ENCODE data around the gene DNM3. TPM values are rescaled to one million over a fixed set of nuclear protein-coding genes. Genes with fewer than 3 reads are reported as not detected.

Gene DNM3
- total RNA-seq, 1 experiment from 2014 or later: 2.7 TPM

DNA sequence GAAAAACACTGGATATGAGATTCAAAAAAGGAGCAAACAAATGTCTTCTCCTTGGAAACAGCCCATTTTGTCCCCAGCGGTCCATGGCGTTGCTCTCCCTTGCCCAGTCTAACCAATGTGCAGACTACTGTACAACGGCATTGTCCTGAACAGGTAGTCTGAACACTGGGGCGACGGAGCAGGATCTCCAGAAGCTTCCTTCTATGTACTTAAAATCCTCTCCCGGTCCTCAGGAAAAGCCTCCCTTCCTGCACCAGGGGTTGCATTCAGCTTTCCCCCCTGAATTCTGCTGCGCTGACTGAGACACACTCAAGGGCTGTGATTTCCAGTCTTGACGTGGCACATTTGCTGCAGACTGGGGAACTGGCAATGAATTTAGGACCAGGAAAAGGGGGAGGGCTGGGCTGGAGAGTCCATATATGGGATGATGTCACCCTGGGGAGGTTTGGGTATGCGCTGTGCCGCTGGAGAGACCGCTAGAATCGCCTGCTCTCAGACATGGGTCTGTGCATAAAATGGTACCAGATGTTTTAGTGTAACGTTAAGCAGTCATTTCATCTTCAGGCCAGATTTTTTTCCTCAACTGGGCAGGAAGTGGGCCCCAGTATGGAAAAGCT, 303.3 kb downstream of the DNM3 start:
- Histone ChIP-seq H2BK120ac (ENCODE audit: low read depth, low read length, poor library complexity, severe bottlenecking) (no peak overlapping the region), H3T11ph (ENCODE audit: low read length) (no peak overlapping the region), H2BK15ac (ENCODE audit: low read depth, low read length) (no peak overlapping the region), H3K79me2 (ENCODE audit: insufficient read depth, low read length) (no peaks in the 10 kb centered on the region), H4K8ac (replicated peaks; ENCODE audit: insufficient read length, low read depth, low read length) (no peak overlapping the region), H4K5ac (ENCODE audit: insufficient read length, low read depth, low read length) (no peak overlapping the region), H3K4me1 (ENCODE audit: insufficient read depth, low read length) (no peaks in the 10 kb centered on the region), H3K27ac (ENCODE audit: insufficient read length, low read depth, low read length) (no peak overlapping the region), H2BK12ac (ENCODE audit: insufficient read length, low read depth, low read length) (no peak overlapping the region), H3K23me2 (ENCODE audit: insufficient read length, low read depth, low read length, poor library complexity, severe bottlenecking) (no peaks in the 10 kb centered on the region), H2BK5ac (ENCODE audit: insufficient read length, low read length) (no peak overlapping the region), H4K91ac (ENCODE audit: insufficient read length, low read depth, low read length) (no peak overlapping the region), H3K56ac (ENCODE audit: insufficient read length, low read depth, low read length) (no peak overlapping the region), H2AFZ (ENCODE audit: low read length) (no peak overlapping the region), H3K27me3 (ENCODE audit: insufficient read depth, low read length) (no peaks in the 10 kb centered on the region), H3K23ac (ENCODE audit: insufficient read length, low read depth, low read length) (no peak overlapping the region), H3K14ac (ENCODE audit: insufficient read depth, low read length) (no peak overlapping the region), H3K9ac (ENCODE audit: extremely low read depth, insufficient read length, low read length) (no peak overlapping the region), H3K79me1 (ENCODE audit: insufficient read depth, low read depth, low read length, poor library complexity, severe bottlenecking) (no peaks in the 10 kb centered on the region), H3K9me3 (ENCODE audit: control insufficient read depth, low read depth, low read length) (no peaks in the 10 kb centered on the region), H3K4me2 (ENCODE audit: insufficient read depth, insufficient read length, low read length) (no peak overlapping the region), H3K4ac (ENCODE audit: low read depth, low read length) (no peak overlapping the region), H3K18ac (ENCODE audit: insufficient read length, low read depth, low read length) (no peak overlapping the region), H2BK20ac (ENCODE audit: low read depth, low read length, poor library complexity, severe bottlenecking) (no peak overlapping the region), H2AK5ac (ENCODE audit: insufficient read length, low read length) (no peak overlapping the region), H4K20me1 (ENCODE audit: control insufficient read depth, insufficient read depth, insufficient read length) (no peaks in the 10 kb centered on the region)
- Mint-ChIP-seq H3K36me3 (ENCODE audit: insufficient read depth in 1 of 3, low read depth in 3 of 3) (no peaks in the 10 kb centered on the region), H3K9me3 (no peaks in the 10 kb centered on the region), H3K4me3 (no peak overlapping the region), H3K27ac (peak overlapping the region in 2 of 3 experiments; percentile 32 to 36; a peak in 3 of 7 replicates), H3K27me3 (ENCODE audit: low read depth) (no peaks in the 10 kb centered on the region), H3K4me1 (peaks cover 26 to 36% of the 10 kb centered on the region in 2 experiments)
- no CpG with 5 or more reads among the region's 13 CpGs for WGBS (ENCODE audit: extremely low coverage, insufficient read length, low lambda C conversion rate)
- TF ChIP-seq, protein P1, sequence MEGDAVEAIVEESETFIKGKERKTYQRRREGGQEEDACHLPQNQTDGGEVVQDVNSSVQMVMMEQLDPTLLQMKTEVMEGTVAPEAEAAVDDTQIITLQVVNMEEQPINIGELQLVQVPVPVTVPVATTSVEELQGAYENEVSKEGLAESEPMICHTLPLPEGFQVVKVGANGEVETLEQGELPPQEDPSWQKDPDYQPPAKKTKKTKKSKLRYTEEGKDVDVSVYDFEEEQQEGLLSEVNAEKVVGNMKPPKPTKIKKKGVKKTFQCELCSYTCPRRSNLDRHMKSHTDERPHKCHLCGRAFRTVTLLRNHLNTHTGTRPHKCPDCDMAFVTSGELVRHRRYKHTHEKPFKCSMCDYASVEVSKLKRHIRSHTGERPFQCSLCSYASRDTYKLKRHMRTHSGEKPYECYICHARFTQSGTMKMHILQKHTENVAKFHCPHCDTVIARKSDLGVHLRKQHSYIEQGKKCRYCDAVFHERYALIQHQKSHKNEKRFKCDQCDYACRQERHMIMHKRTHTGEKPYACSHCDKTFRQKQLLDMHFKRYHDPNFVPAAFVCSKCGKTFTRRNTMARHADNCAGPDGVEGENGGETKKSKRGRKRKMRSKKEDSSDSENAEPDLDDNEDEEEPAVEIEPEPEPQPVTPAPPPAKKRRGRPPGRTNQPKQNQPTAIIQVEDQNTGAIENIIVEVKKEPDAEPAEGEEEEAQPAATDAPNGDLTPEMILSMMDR (conservative IDR thresholded peaks at IDR 0.05): no peak
- no peak for DNase-seq
